Urinary bladder (tissue), 4 donors: Measurements from ENCODE around the gene CARS2. TPM values are rescaled to one million over a fixed set of nuclear protein-coding genes. Genes with fewer than 3 reads are reported as not detected.
"Not testable (repeated sequence)": the region's sequence is repeated elsewhere in the genome, so short reads cannot be mapped to it uniquely, and the experiment has no call there.

Experiments
- DNase-seq: peaks from one replicate; pipeline ENCODE4 v3.0.0-alpha.2; 2015; ENCODE audit errors: extremely low spot score
- H3K27ac ChIP-seq: one replicate; pipeline ENCODE4 v1.5.1; 2013; ENCODE audit warnings: low read depth, mild to moderate bottlenecking, moderate library complexity
- H3K36me3 ChIP-seq: one replicate; pipeline ENCODE4 v1.6.1; 2013; ENCODE audit warnings: mild to moderate bottlenecking, moderate library complexity; ENCODE audit not compliant: insufficient read depth
- H3K4me1 ChIP-seq: one replicate; pipeline ENCODE4 v1.6.1; 2013; ENCODE audit warnings: mild to moderate bottlenecking, moderate library complexity; ENCODE audit not compliant: insufficient read depth
- H3K4me3 ChIP-seq: one replicate; pipeline ENCODE4 v1.5.1; 2013; ENCODE audit warnings: low read depth, low read length
- WGBS: extraction: QIAGEN DNeasy Blood & Tissue Kit; methylation state at CpG from one replicate; pipeline ENCODE4 v1.1.7; 2013; 5-methylcytosine and 5-hydroxymethylcytosine counted together
- polyA plus RNA-seq: library from polyadenylated mRNA; stranded (reverse); fragments of 200-250 nt; gene quantifications from one replicate; pipeline ENCODE4 v1.2.3, GENCODE V29; 2013
- total RNA-seq: library from RNA; depleted of rRNA; stranded (reverse); fragments of >200 nt; gene quantifications from one replicate; pipeline ENCODE4 v1.2.3, GENCODE V29; 2014
- donor health status: healthy with polysubstance abuse.
- donor health status: healthy.

The CARS2 gene
- total and polyA plus RNA-seq, 2 donors, result 51.2 to 53.9 TPM

GRCh38 chr13:110663491-110663890 is 42.4 kb downstream of the CARS2 start:
- H3K36me3 ChIP-seq, result no peaks in the 10 kb centered on the region
- DNase-seq, result no peak
- 79% methylated on average over 7 of the region's 7 CpGs for WGBS
- no peak overlapping the region for H3K27ac ChIP-seq
- H3K4me3 ChIP-seq, result no peak overlapping the region
- no peaks in the 10 kb centered on the region for H3K4me1 ChIP-seq

GRCh38 chr13:110662777-110663443 is 43.0 kb downstream of the CARS2 start:
- no peaks in the 10 kb centered on the region for H3K36me3 ChIP-seq
- WGBS, result 97% methylated on average over 16 of the region's 16 CpGs
- no peaks in the 10 kb centered on the region for H3K4me1 ChIP-seq
- H3K4me3 ChIP-seq, result no peak overlapping the region
- no peak overlapping the region for H3K27ac ChIP-seq
- no peak for DNase-seq

GRCh38 chr13:110662091-110662490 is 43.8 kb downstream of the CARS2 start:
- H3K27ac ChIP-seq, result no peak overlapping the region
- H3K36me3 ChIP-seq, result no peaks in the 10 kb centered on the region
- DNase-seq, result no peak
- no peaks in the 10 kb centered on the region for H3K4me1 ChIP-seq
- 97% methylated on average over 25 of the region's 25 CpGs for WGBS
- no peak overlapping the region for H3K4me3 ChIP-seq

- no peaks in the 10 kb centered on the region for H3K4me1 ChIP-seq
- DNase-seq, result no peak
- 97% methylated on average over 3 of the region's 3 CpGs for WGBS
- H3K27ac ChIP-seq, result no peak overlapping the region
- H3K36me3 ChIP-seq, result no peaks in the 10 kb centered on the region
- H3K4me3 ChIP-seq, result no peak overlapping the region
Measured at GRCh38 chr13:110661256-110661655, 44.7 kb downstream of the CARS2 start.

GRCh38 chr13:110658218-110658911 is 47.6 kb downstream of the CARS2 start:
- WGBS, result 92% methylated on average over 6 of the region's 6 CpGs
- not testable (repeated sequence) for H3K4me3 ChIP-seq, H3K27ac ChIP-seq, H3K4me1 ChIP-seq, H3K36me3 ChIP-seq, DNase-seq

GRCh38 chr13:110657196-110657595 is 48.7 kb downstream of the CARS2 start:
- no peak for DNase-seq
- no peaks in the 10 kb centered on the region for H3K4me1 ChIP-seq
- 95% methylated on average over 7 of the region's 7 CpGs for WGBS
- H3K4me3 ChIP-seq, result no peak overlapping the region
- no peak overlapping the region for H3K27ac ChIP-seq
- no peaks in the 10 kb centered on the region for H3K36me3 ChIP-seq

- WGBS, result 97% methylated on average over 14 of the region's 14 CpGs
- Histone ChIP-seq H3K4me1 (no peaks in the 10 kb centered on the region), H3K27ac (no peak overlapping the region), H3K4me3 (no peak overlapping the region), H3K36me3 (no peaks in the 10 kb centered on the region)
- DNase-seq, result no peak
Measured at GRCh38 chr13:110653851-110654250, 52.1 kb downstream of the CARS2 start.

GRCh38 chr13:110653271-110653670 is 52.6 kb downstream of the CARS2 start:
- Histone ChIP-seq H3K4me3 (no peak overlapping the region), H3K36me3 (no peaks in the 10 kb centered on the region), H3K27ac (no peak overlapping the region), H3K4me1 (no peaks in the 10 kb centered on the region)
- DNase-seq, result no peak
- 88% methylated on average over 14 of the region's 14 CpGs for WGBS

- no peaks in the 10 kb centered on the region for H3K4me1 ChIP-seq
- no peak overlapping the region for H3K4me3 ChIP-seq
- H3K27ac ChIP-seq, result no peak overlapping the region
- no peak for DNase-seq
- WGBS, result 87% methylated on average over 10 of the region's 10 CpGs
- no peaks in the 10 kb centered on the region for H3K36me3 ChIP-seq
Measured at GRCh38 chr13:110652764-110653163, 53.2 kb downstream of the CARS2 start.

GRCh38 chr13:110652231-110652730 is 53.6 kb downstream of the CARS2 start:
- Histone ChIP-seq H3K27ac (no peak overlapping the region), H3K4me3 (no peak overlapping the region), H3K4me1 (no peaks in the 10 kb centered on the region), H3K36me3 (no peaks in the 10 kb centered on the region)
- WGBS, result 83% methylated on average over 10 of the region's 10 CpGs
- no peak for DNase-seq

GRCh38 chr13:110651726-110652230 is 54.1 kb downstream of the CARS2 start:
- no peak for DNase-seq
- no peaks in the 10 kb centered on the region for H3K4me1 ChIP-seq
- H3K36me3 ChIP-seq, result no peaks in the 10 kb centered on the region
- no peak overlapping the region for H3K4me3 ChIP-seq
- 89% methylated on average over 16 of the region's 16 CpGs for WGBS
- H3K27ac ChIP-seq, result no peak overlapping the region

GRCh38 chr13:110651271-110651670 is 54.6 kb downstream of the CARS2 start:
- no peak overlapping the region for H3K4me3 ChIP-seq
- no peak overlapping the region for H3K27ac ChIP-seq
- H3K36me3 ChIP-seq, result no peaks in the 10 kb centered on the region
- H3K4me1 ChIP-seq, result no peaks in the 10 kb centered on the region
- WGBS, result 91% methylated on average over 14 of the region's 14 CpGs
- no peak for DNase-seq

- DNase-seq, result no peak
- H3K36me3 ChIP-seq, result no peaks in the 10 kb centered on the region
Measured at GRCh38 chr13:110650436-110650835, 55.5 kb downstream of the CARS2 start.

GRCh38 chr13:110649551-110649950 is 56.4 kb downstream of the CARS2 start:
- Histone ChIP-seq H3K4me3 (no peak overlapping the region), H3K36me3 (no peaks in the 10 kb centered on the region), H3K27ac (no peak overlapping the region), H3K4me1 (no peaks in the 10 kb centered on the region)
- DNase-seq, result no peak
- 90% methylated on average over 7 of the region's 7 CpGs for WGBS

More at GRCh38 chr13:110650436-110650835, 55.5 kb downstream of the CARS2 start:
- Histone ChIP-seq H3K4me3 (no peak overlapping the region), H3K27ac (no peak overlapping the region), H3K4me1 (no peaks in the 10 kb centered on the region)
- 91% methylated on average over 14 of the region's 14 CpGs for WGBS
